Suprapubic skin (tissue), 4 donors: ENCODE data around the gene DDIAS.

Experiments used
- EP300 ChIP-seq: sonication (generic); formaldehyde crosslinking; IDR thresholded peaks from one replicate; pipeline ENCODE4 v1.6.1; 2017; ENCODE audit warnings: antibody characterized with exemption
- POLR2A ChIP-seq, 2 donors: fragments of 450-650 bp; IDR thresholded peaks; one replicate each; pipeline ENCODE4 v1.6.1; 2017; ENCODE audit warnings: antibody characterized with exemption in 2 of 2, mild to moderate bottlenecking in 2 of 2, moderate library complexity in 2 of 2
- POLR2AphosphoS5 ChIP-seq, 3 donors: sonication (generic); formaldehyde crosslinking; IDR thresholded peaks; one replicate each; pipeline ENCODE4 v1.6.1; 2017; ENCODE audit warnings: antibody characterized with exemption in 3 of 3
- TF ChIP-seq, protein P1 (sequence below), 2 donors: fragments of 200-600 bp in 1 of 2; fragments of 450-650 bp in 1 of 2; sonication (generic) in 1 of 2; IDR thresholded peaks; one replicate each; pipeline ENCODE4 v1.5.1; 2016 to 2019; ENCODE audit warnings: antibody characterized with exemption in 2 of 2, mild to moderate bottlenecking in 1 of 2, moderate library complexity in 1 of 2

DNA sequence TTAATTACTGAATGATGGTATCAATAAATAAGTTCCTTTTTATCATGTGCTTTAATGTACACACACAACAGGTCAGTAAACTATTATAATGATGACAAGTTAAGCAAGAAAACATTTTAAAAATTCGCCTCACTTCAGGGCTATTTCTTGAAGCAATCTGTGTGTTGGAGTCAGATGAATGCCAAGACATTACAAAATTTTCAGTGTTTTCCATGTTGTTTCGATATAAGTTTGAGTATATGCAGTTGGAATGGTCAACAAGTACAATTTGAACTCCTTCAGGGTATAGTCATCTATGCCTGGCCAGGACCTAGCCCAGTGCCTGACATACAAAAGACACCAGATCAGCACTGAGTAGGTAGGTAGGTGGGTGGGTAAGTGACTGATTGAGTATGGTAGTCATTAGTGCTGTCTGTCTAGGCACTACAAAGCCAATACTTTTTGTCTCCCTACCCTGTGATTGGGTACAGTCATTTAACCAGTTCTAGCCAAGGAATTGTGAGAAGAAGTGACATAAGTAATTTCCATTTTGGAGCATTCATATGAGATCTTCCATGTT is 8.8 kb upstream of the DDIAS start:
- TF ChIP-seq POLR2AphosphoS5 (IDR thresholded peaks at IDR 0.05): no peak
- TF ChIP-seq, protein P1, sequence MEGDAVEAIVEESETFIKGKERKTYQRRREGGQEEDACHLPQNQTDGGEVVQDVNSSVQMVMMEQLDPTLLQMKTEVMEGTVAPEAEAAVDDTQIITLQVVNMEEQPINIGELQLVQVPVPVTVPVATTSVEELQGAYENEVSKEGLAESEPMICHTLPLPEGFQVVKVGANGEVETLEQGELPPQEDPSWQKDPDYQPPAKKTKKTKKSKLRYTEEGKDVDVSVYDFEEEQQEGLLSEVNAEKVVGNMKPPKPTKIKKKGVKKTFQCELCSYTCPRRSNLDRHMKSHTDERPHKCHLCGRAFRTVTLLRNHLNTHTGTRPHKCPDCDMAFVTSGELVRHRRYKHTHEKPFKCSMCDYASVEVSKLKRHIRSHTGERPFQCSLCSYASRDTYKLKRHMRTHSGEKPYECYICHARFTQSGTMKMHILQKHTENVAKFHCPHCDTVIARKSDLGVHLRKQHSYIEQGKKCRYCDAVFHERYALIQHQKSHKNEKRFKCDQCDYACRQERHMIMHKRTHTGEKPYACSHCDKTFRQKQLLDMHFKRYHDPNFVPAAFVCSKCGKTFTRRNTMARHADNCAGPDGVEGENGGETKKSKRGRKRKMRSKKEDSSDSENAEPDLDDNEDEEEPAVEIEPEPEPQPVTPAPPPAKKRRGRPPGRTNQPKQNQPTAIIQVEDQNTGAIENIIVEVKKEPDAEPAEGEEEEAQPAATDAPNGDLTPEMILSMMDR (IDR thresholded peaks at IDR 0.05): no peak
- TF ChIP-seq POLR2A (IDR thresholded peaks at IDR 0.05): no peak
- no peak for TF ChIP-seq EP300
